ENCODE data around the gene KHDRBS1.

DNA sequence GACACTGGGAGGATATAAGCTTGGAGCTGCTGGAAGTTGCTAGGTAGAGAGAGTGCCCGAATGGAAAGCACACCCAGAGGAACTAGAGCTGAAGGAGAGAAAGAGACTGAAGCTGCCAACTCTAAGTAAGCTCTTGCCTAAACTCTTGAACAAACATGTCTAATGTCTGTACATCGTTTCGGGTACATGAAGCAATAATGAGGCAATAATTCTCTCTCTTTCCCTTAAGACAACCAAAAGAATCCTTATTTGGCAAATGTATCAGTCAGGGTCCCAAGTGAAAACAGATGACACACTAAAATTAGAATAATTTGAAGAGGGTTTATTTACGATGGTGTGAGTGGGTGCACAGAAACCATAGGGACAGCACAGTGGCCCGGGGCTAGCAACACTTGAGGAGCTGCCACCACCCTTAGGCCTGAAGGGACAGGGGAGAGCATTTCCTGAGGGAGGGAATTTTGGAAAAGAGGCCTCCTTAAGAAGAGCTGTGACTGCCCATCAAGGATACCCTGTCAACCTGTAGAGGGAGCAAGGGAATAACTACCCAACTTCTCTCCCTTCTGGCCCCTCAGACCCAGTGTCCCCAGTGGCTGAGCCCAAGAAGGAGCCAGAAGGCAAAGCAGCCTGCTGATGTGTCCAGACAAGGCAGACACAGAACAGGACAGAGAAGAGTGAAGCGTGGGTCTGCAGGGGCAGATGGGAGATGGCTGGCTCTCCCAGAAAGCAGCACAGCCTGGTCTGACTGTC, 36.1 kb upstream of the KHDRBS1 start:
- TF ChIP-seq EZH2 (IDR thresholded peaks at IDR 0.05; ENCODE audit: low read depth): no peak
- TF ChIP-seq CTCF (conservative IDR thresholded peaks at IDR 0.05): peak; percentile 62; the same call in 1 of the 2 replicates

Data from PC-9 (cell line).